Hepatocyte (in vitro differentiated cells): ENCODE data around the gene TRIM7. TPM values are rescaled to one million over a fixed set of nuclear protein-coding genes. Genes with fewer than 3 reads are reported as not detected.
"Not testable (repeated sequence)": the region's sequence is repeated elsewhere in the genome, so short reads cannot be mapped to it uniquely, and the experiment has no call there.

ENCODE experiments used
- DNase-seq: peaks from one replicate; pipeline ENCODE4 v3.0.0-alpha.2; 2016; ENCODE audit warnings: low spot score
- H2AFZ ChIP-seq: fragments of 200-600 bp; sonication (generic); 2 replicates; pipeline ENCODE4 v1.6.0; 2016; ENCODE audit warnings: antibody characterized with exemption, mild to moderate bottlenecking
- H3K27ac ChIP-seq: fragments of 200-600 bp; sonication (generic); 2 replicates; pipeline ENCODE4 v1.5.1; 2016; ENCODE audit warnings: mild to moderate bottlenecking
- H3K27me3 ChIP-seq: fragments of 200-600 bp; sonication (generic); 2 replicates; pipeline ENCODE4 v1.6.1; 2016
- H3K36me3 ChIP-seq: fragments of 200-600 bp; sonication (generic); replicated peaks from 2 replicates; pipeline ENCODE4 v1.5.1; 2016; ENCODE audit warnings: low read depth; ENCODE audit not compliant: insufficient read depth
- H3K4me1 ChIP-seq: fragments of 200-600 bp; sonication (generic); 2 replicates; pipeline ENCODE4 v1.5.1; 2016; ENCODE audit warnings: mild to moderate bottlenecking, moderate library complexity; ENCODE audit not compliant: insufficient read depth
- H3K4me2 ChIP-seq: fragments of 200-600 bp; sonication (generic); 2 replicates; pipeline ENCODE4 v1.6.0; 2016
- H3K4me3 ChIP-seq: fragments of 200-600 bp; sonication (generic); 2 replicates; pipeline ENCODE4 v1.5.1; 2016; ENCODE audit warnings: mild to moderate bottlenecking
- H3K79me2 ChIP-seq: fragments of 200-600 bp; sonication (generic); 2 replicates; pipeline ENCODE4 v1.6.0; 2017; ENCODE audit warnings: mild to moderate bottlenecking
- H3K9me2 ChIP-seq: fragments of 200-600 bp; sonication (generic); replicated peaks from 2 replicates; pipeline ENCODE4 v1.6.0; 2017; ENCODE audit warnings: mild to moderate bottlenecking; ENCODE audit not compliant: insufficient read depth
- H3K9me3 ChIP-seq: fragments of 200-600 bp; sonication (generic); 2 replicates; pipeline ENCODE4 v1.5.1; 2016; ENCODE audit warnings: low read depth, mild to moderate bottlenecking
- H4K20me1 ChIP-seq: fragments of 200-600 bp; sonication (generic); 2 replicates; pipeline ENCODE4 v1.6.0; 2016; ENCODE audit warnings: mild to moderate bottlenecking; ENCODE audit not compliant: insufficient read depth, poor library complexity, severe bottlenecking
- EZH2 ChIP-seq: fragments of 200-600 bp; sonication (generic); IDR thresholded peaks from 2 replicates; pipeline ENCODE4 v1.6.1; 2016; ENCODE audit warnings: antibody characterized with exemption, mild to moderate bottlenecking, borderline replicate concordance
- EZH2phosphoT487 ChIP-seq: fragments of 200-600 bp; sonication (generic); IDR thresholded peaks from one replicate; pipeline ENCODE4 v1.6.1; 2018; ENCODE audit warnings: antibody characterized with exemption, mild to moderate bottlenecking, low read depth, moderate library complexity; ENCODE audit not compliant: unreplicated experiment, severe bottlenecking
- WGBS: methylation state at CpG from one replicate; pipeline ENCODE4 v1.1.6; 2016; ENCODE audit warnings: low lambda C conversion rate; ENCODE audit errors: missing lambda C conversion rate; 5-methylcytosine and 5-hydroxymethylcytosine counted together
- polyA plus RNA-seq: library from polyadenylated mRNA; unstranded; fragments of >200 nt; fragmentation: Nextera tagmentation; extraction: Ambion mirVana; gene quantifications from 2 replicates; pipeline ENCODE4 v1.2.1, GENCODE V29; 2016
- total RNA-seq: library from RNA; depleted of rRNA; stranded (reverse); fragments of >200 nt; gene quantifications from 2 replicates; pipeline ENCODE4 v1.2.3, GENCODE V29; 2014
- TF ChIP-seq, protein P1 (sequence below): fragments of 200-600 bp; sonication (generic); IDR thresholded peaks from 2 replicates; pipeline ENCODE4 v1.5.1; 2016; ENCODE audit warnings: antibody characterized with exemption, mild to moderate bottlenecking; ENCODE audit not compliant: poor library complexity

Gene TRIM7
- total and polyA plus RNA-seq, 2 experiments from 2014 or later: 0.35 TPM; not detected in 1

DNA sequence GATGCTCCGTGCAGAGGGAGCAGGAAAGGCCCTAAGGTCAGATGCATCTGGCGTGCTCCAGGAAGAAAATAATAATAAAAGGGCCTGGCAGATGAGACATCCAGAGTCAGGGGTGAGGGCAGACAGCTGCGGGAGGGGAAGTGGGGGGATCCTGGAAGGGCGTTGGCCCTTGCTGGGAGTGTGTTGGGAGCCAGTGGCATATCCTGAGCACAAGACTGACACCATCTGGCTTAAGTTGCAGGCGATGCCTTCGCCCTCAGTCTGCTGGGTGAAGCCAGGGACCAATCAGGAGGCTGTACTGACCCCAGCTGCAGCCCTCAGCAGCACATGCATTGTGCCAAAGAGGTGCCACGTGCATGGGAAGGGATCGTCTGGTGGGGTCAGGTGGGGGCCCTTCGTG is 53.9 kb downstream of the TRIM7 start:
- Histone ChIP-seq H3K4me2 (no peak overlapping the region), H3K27me3 (peaks cover 4% of the 10 kb centered on the region), H3K27ac (no peak overlapping the region), H3K4me1 (no peaks in the 10 kb centered on the region), H3K36me3 (no peaks in the 10 kb centered on the region), H3K9me2 (no peaks in the 10 kb centered on the region), H4K20me1 (no peaks in the 10 kb centered on the region), H3K4me3 (no peak overlapping the region), H3K79me2 (no peaks in the 10 kb centered on the region), H3K9me3 (no peaks in the 10 kb centered on the region), H2AFZ (no peak overlapping the region)
- DNase-seq: no peak
- TF ChIP-seq EZH2phosphoT487 (no peak), EZH2 (no peak)
- TF ChIP-seq, protein P1, sequence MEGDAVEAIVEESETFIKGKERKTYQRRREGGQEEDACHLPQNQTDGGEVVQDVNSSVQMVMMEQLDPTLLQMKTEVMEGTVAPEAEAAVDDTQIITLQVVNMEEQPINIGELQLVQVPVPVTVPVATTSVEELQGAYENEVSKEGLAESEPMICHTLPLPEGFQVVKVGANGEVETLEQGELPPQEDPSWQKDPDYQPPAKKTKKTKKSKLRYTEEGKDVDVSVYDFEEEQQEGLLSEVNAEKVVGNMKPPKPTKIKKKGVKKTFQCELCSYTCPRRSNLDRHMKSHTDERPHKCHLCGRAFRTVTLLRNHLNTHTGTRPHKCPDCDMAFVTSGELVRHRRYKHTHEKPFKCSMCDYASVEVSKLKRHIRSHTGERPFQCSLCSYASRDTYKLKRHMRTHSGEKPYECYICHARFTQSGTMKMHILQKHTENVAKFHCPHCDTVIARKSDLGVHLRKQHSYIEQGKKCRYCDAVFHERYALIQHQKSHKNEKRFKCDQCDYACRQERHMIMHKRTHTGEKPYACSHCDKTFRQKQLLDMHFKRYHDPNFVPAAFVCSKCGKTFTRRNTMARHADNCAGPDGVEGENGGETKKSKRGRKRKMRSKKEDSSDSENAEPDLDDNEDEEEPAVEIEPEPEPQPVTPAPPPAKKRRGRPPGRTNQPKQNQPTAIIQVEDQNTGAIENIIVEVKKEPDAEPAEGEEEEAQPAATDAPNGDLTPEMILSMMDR: no peak
- 50% methylated on average over 9 of the region's 9 CpGs for WGBS

GRCh38 chr5:181149806-181150733 is 54.9 kb downstream of the TRIM7 start:
- 89% methylated on average over 14 of the region's 14 CpGs for WGBS
- Histone ChIP-seq H3K36me3 (no peaks in the 10 kb centered on the region), H2AFZ (no peak overlapping the region), H3K9me3 (no peaks in the 10 kb centered on the region), H4K20me1 (no peaks in the 10 kb centered on the region), H3K4me2 (no peak overlapping the region), H3K27ac (no peak overlapping the region), H3K27me3 (no peaks in the 10 kb centered on the region), H3K79me2 (no peaks in the 10 kb centered on the region), H3K4me3 (no peak overlapping the region), H3K9me2 (no peaks in the 10 kb centered on the region), H3K4me1 (no peaks in the 10 kb centered on the region)
- DNase-seq: no peak
- TF ChIP-seq EZH2phosphoT487 (no peak), EZH2 (no peak)
- TF ChIP-seq, protein P1: no peak

- Histone ChIP-seq H2AFZ (no peak overlapping the region), H3K27me3 (no peaks in the 10 kb centered on the region), H3K4me1 (no peaks in the 10 kb centered on the region), H4K20me1 (no peaks in the 10 kb centered on the region), H3K4me3 (no peak overlapping the region), H3K9me2 (no peaks in the 10 kb centered on the region), H3K79me2 (no peaks in the 10 kb centered on the region), H3K36me3 (no peaks in the 10 kb centered on the region), H3K4me2 (no peak overlapping the region), H3K27ac (no peak overlapping the region), H3K9me3 (no peaks in the 10 kb centered on the region)
- TF ChIP-seq EZH2phosphoT487 (no peak), EZH2 (no peak)
- TF ChIP-seq, protein P1: no peak
- DNase-seq: no peak
- WGBS: 91% methylated on average over 6 of the region's 6 CpGs
Observed at GRCh38 chr5:181149355-181149754, 55.6 kb downstream of the TRIM7 start.

DNA sequence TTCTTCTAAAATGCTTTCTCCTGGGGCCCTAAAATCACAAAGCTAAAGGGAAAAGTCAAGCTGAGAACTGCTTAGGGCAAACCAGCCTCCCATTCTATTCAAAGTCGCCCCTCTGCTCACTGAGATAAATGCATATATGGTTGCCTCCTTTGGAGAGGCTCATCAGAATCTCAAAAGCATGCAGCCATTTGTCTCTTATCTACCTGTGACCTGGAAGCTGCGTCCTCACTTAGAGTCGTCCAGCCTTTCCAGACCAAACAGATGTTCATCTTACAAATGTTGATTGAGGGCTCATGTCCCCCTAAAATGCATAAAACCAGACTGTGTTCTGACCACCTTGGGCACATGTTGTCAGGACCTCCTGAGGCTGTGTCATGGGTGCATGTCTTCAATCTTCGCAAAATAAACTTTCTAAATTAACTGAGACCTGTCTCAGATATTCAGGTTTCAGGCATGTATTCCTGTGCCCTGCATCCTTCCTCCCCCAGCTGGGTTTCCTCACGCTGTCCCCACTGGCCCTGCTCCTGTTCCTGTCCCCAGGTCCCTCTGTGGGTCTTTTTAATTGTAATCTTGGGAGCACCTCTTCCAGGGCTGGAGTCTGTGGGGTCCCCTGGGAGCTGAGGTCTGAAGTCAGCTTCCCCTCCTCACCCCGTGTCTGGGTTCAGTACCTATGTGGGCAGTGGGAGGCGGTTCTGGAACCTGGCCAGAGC is 57.9 kb downstream of the TRIM7 start, which contains the start of gene OR2V2:
OR2V2 (plus strand) TSS at position 660 of the 710 bp plus-strand sequence. CDS start 7,357 bp downstream, outside the sequence.
- not testable (repeated sequence) for H3K9me3 ChIP-seq, H3K79me2 ChIP-seq, H3K4me1 ChIP-seq, H3K27ac ChIP-seq, H3K4me2 ChIP-seq, H3K9me2 ChIP-seq, DNase-seq, H4K20me1 ChIP-seq, H3K36me3 ChIP-seq, H3K4me3 ChIP-seq, H2AFZ ChIP-seq, H3K27me3 ChIP-seq
- WGBS: 59% methylated on average over 7 of the region's 7 CpGs
